ENCODE results near the gene AKAP6.

GRCh38 chr14:32702088-32702487 is 373.0 kb downstream of the AKAP6 start:
- TF ChIP-seq CTCF (IDR thresholded peaks at IDR 0.05 in 2 of 3, conservative IDR thresholded peaks at IDR 0.05 in 1 of 3; ENCODE audit: borderline replicate concordance in 1 of 3, insufficient read depth in 1 of 3, low read depth in 2 of 3, low read length in 2 of 3) (no peak), RAD21 (IDR thresholded peaks at IDR 0.05; ENCODE audit: low read depth) (no peak), TCF7L2 (IDR thresholded peaks at IDR 0.05; ENCODE audit: borderline replicate concordance, extremely low read depth, insufficient read depth, insufficient read length) (no peak), POLR2A (IDR thresholded peaks at IDR 0.05; ENCODE audit: borderline replicate concordance, extremely low read depth, insufficient read depth, insufficient read length) (no peak), ZBTB33 (IDR thresholded peaks at IDR 0.05; ENCODE audit: extremely low read depth, insufficient replicate concordance, low read length) (no peak), ZNF274 (IDR thresholded peaks at IDR 0.05; ENCODE audit: low read depth, low read length) (no peak), REST (IDR thresholded peaks at IDR 0.05; ENCODE audit: low read depth) (no peak), MAX (IDR thresholded peaks at IDR 0.05) (no peak), SRF (IDR thresholded peaks at IDR 0.05; ENCODE audit: low read depth) (no peak), EZH2 (IDR thresholded peaks at IDR 0.05) (no peak), EZH2phosphoT487 (IDR thresholded peaks at IDR 0.05; ENCODE audit: borderline replicate concordance) (no peak), POLR2AphosphoS5 (IDR thresholded peaks at IDR 0.05; ENCODE audit: low read depth, low read length) (no peak)
